Skeletal muscle tissue (tissue), 3 donors: ENCODE results near the gene MTCL3.

Experiments
- H3K27ac ChIP-seq: one replicate; pipeline ENCODE4 v1.7.0; 2013; ENCODE audit warnings: mild to moderate bottlenecking, low read depth, low read length, inconsistent platforms
- H3K27me3 ChIP-seq, 3 donors: one replicate each; pipeline ENCODE4 v1.7.0; 2013; ENCODE audit warnings: low read length in 3 of 3; ENCODE audit not compliant: control insufficient read depth in 3 of 3, insufficient read depth in 3 of 3
- H3K36me3 ChIP-seq, 3 donors: one replicate each; pipeline ENCODE4 v1.7.0; 2013; ENCODE audit warnings: low read length in 3 of 3; ENCODE audit not compliant: control insufficient read depth in 3 of 3, insufficient read depth in 3 of 3
- H3K4me1 ChIP-seq, 3 donors: one replicate each; pipeline ENCODE4 v1.7.0; 2013; ENCODE audit warnings: low read length in 3 of 3, mild to moderate bottlenecking in 3 of 3; ENCODE audit not compliant: control insufficient read depth in 3 of 3, insufficient read depth in 3 of 3
- H3K4me3 ChIP-seq, 3 donors: one replicate each; pipeline ENCODE4 v1.7.0; 2013; ENCODE audit warnings: low read length in 3 of 3
- H3K9ac ChIP-seq, 3 donors: one replicate each; pipeline ENCODE4 v1.7.0; 2013; ENCODE audit warnings: low read length in 3 of 3, mild to moderate bottlenecking in 3 of 3, moderate library complexity in 2 of 3, low read depth in 1 of 3
- H3K9me3 ChIP-seq, 3 donors: one replicate each; pipeline ENCODE4 v1.7.0; 2013; ENCODE audit warnings: low read length in 3 of 3; ENCODE audit not compliant: control insufficient read depth in 3 of 3
- donor health status: Osteomylitis.

The MTCL3 gene

GRCh38 chr6:127494240-127494767 is 24.8 kb downstream of the MTCL3 start:
- H3K4me3 ChIP-seq, result no peak overlapping the region
- no peak overlapping the region for H3K9ac ChIP-seq
- no peak overlapping the region for H3K27ac ChIP-seq
- no peaks in the 10 kb centered on the region for H3K27me3 ChIP-seq
- no peaks in the 10 kb centered on the region for H3K36me3 ChIP-seq
- H3K4me1 ChIP-seq, result no peaks in the 10 kb centered on the region
- H3K9me3 ChIP-seq, result no peaks in the 10 kb centered on the region

- H3K36me3 ChIP-seq, result no peaks in the 10 kb centered on the region
- no peak overlapping the region for H3K9ac ChIP-seq
- H3K27ac ChIP-seq, result no peak overlapping the region
- no peaks in the 10 kb centered on the region for H3K9me3 ChIP-seq
- no peaks in the 10 kb centered on the region for H3K4me1 ChIP-seq
- H3K4me3 ChIP-seq, result no peak overlapping the region
- H3K27me3 ChIP-seq, result no peaks in the 10 kb centered on the region
Observed at GRCh38 chr6:127489248-127489647, 29.9 kb downstream of the MTCL3 start.

GRCh38 chr6:127486934-127487333 is 32.2 kb downstream of the MTCL3 start:
- H3K4me1 ChIP-seq, result peaks cover 0 to 6% (median 4%) of the 10 kb centered on the region in 3 donors
- no peaks in the 10 kb centered on the region for H3K36me3 ChIP-seq
- H3K9ac ChIP-seq, result no peak overlapping the region

GRCh38 chr6:127484212-127484863 is 34.8 kb downstream of the MTCL3 start:
- Histone ChIP-seq H3K9ac (no peak overlapping the region), H3K27me3 (no peaks in the 10 kb centered on the region)

More at GRCh38 chr6:127486934-127487333, 32.2 kb downstream of the MTCL3 start:
- H3K9me3 ChIP-seq, result no peaks in the 10 kb centered on the region
- no peak overlapping the region for H3K4me3 ChIP-seq
- H3K27ac ChIP-seq, result no peak overlapping the region
- H3K27me3 ChIP-seq, result no peaks in the 10 kb centered on the region

GRCh38 chr6:127483399-127484055 is 35.6 kb downstream of the MTCL3 start:
- Histone ChIP-seq H3K9me3 (no peaks in the 10 kb centered on the region), H3K27ac (no peak overlapping the region), H3K36me3 (no peaks in the 10 kb centered on the region), H3K4me1 (peaks cover 0 to 6% (median 4%) of the 10 kb centered on the region in 3 donors), H3K9ac (no peak overlapping the region), H3K4me3 (peak overlapping the region in 2 of 3 donors; percentile 16 to 32), H3K27me3 (no peaks in the 10 kb centered on the region)

More at GRCh38 chr6:127484212-127484863, 34.8 kb downstream of the MTCL3 start:
- H3K36me3 ChIP-seq, result no peaks in the 10 kb centered on the region
- peak overlapping the region in 2 of 3 donors; percentile 16 to 32 for H3K4me3 ChIP-seq
- no peak overlapping the region for H3K27ac ChIP-seq
- peaks cover 0 to 6% (median 4%) of the 10 kb centered on the region in 3 donors for H3K4me1 ChIP-seq
- no peaks in the 10 kb centered on the region for H3K9me3 ChIP-seq

GRCh38 chr6:127482325-127482724 is 36.8 kb downstream of the MTCL3 start:
- no peaks in the 10 kb centered on the region for H3K36me3 ChIP-seq
- H3K9ac ChIP-seq, result no peak overlapping the region
- no peaks in the 10 kb centered on the region for H3K27me3 ChIP-seq
- H3K4me1 ChIP-seq, result peaks cover 0 to 6% (median 4%) of the 10 kb centered on the region in 3 donors
- no peak overlapping the region for H3K27ac ChIP-seq
- H3K9me3 ChIP-seq, result no peaks in the 10 kb centered on the region
- H3K4me3 ChIP-seq, result no peak overlapping the region

- H3K4me3 ChIP-seq, result no peak overlapping the region
- peaks cover 0 to 6% (median 4%) of the 10 kb centered on the region in 3 donors for H3K4me1 ChIP-seq
- H3K9ac ChIP-seq, result no peak overlapping the region
- no peaks in the 10 kb centered on the region for H3K27me3 ChIP-seq
- no peak overlapping the region for H3K27ac ChIP-seq
- H3K9me3 ChIP-seq, result no peaks in the 10 kb centered on the region
- H3K36me3 ChIP-seq, result no peaks in the 10 kb centered on the region
Observed at GRCh38 chr6:127481628-127482027, 37.5 kb downstream of the MTCL3 start.

GRCh38 chr6:127481111-127481510 is 38.0 kb downstream of the MTCL3 start:
- Histone ChIP-seq H3K27me3 (no peaks in the 10 kb centered on the region), H3K9me3 (no peaks in the 10 kb centered on the region), H3K27ac (no peak overlapping the region), H3K4me1 (peaks cover 0 to 6% (median 4%) of the 10 kb centered on the region in 3 donors), H3K9ac (no peak overlapping the region), H3K36me3 (no peaks in the 10 kb centered on the region), H3K4me3 (no peak overlapping the region)

GRCh38 chr6:127477658-127478057 is 41.5 kb downstream of the MTCL3 start:
- H3K36me3 ChIP-seq, result no peaks in the 10 kb centered on the region
- no peaks in the 10 kb centered on the region for H3K9me3 ChIP-seq
- H3K27ac ChIP-seq, result no peak overlapping the region

GRCh38 chr6:127475823-127476176 is 43.3 kb downstream of the MTCL3 start:
- Histone ChIP-seq H3K36me3 (no peaks in the 10 kb centered on the region), H3K27me3 (peaks cover 0 to 5% (median 0%) of the 10 kb centered on the region in 3 donors), H3K4me1 (no peaks in the 10 kb centered on the region), H3K9me3 (no peaks in the 10 kb centered on the region), H3K27ac (no peak overlapping the region), H3K4me3 (no peak overlapping the region), H3K9ac (no peak overlapping the region)

More at GRCh38 chr6:127477658-127478057, 41.5 kb downstream of the MTCL3 start:
- Histone ChIP-seq H3K9ac (no peak overlapping the region), H3K4me3 (no peak overlapping the region), H3K4me1 (no peaks in the 10 kb centered on the region), H3K27me3 (peaks cover 0 to 5% (median 0%) of the 10 kb centered on the region in 3 donors)
